K562 (cell line): ENCODE results near the gene FASN. TPM values are rescaled to one million over a fixed set of nuclear protein-coding genes. Genes with fewer than 3 reads are reported as not detected.
A peak's percentile ranks its signal among the peaks of the same experiment; 100 is the strongest.

ENCODE experiments used
- ATAC-seq: fragments of 200-7000 bp; cut with Tn5 transposase; 3 replicates; pipeline ENCODE4 v1.9.1; 2020; ENCODE audit warnings: moderate library complexity
- BruUV-seq: library from RNA; stranded (reverse); fragments of 400-500 nt; replicated peaks from 2 replicates; lab custom pipeline; 2021; lab: Mats Ljungman, UMichigan
- CTCF ChIA-PET: fragments of 300-600 bp; formaldehyde crosslinking; extraction: SDS; loops from one replicate; lab custom pipeline; 2021; ENCODE audit warnings: low intra/inter-chr PET ratio; lab: Yijun Ruan, JAX
- POLR2A ChIA-PET: fragments of 300-600, 350-650 bp; sonication (Branson Sonifier 250); formaldehyde crosslinking; extraction: SDS; loops from one replicate; lab custom pipeline; 2021; ENCODE audit warnings: antibody characterized with exemption, inconsistent platforms; lab: Yijun Ruan, JAX
- DNase-seq, 4 experiments: peaks; one replicate each; pipeline versions ENCODE4 v3.0.0 to v3.0.0-alpha.2; 2011 to 2018; ENCODE audit warnings: low spot score in 3 of 4, mixed read lengths in 3 of 4; ENCODE audit errors: extremely low read depth in 1 of 4
- FAIRE-seq: peaks from 2 replicates; lab custom pipeline; 2011; peaks lifted over from hg19 to GRCh38; lab: Jason Lieb, UNC
- H2AFZ ChIP-seq: 2 replicates; pipeline ENCODE4 v1.6.0; 2011; ENCODE audit warnings: low read depth, low read length, control low read depth, inconsistent platforms
- H3K27ac ChIP-seq: fragments of 200-600 bp; 3 replicates; pipeline ENCODE4 v1.8.0; 2011; ENCODE audit warnings: low read depth, mild to moderate bottlenecking, control low read depth, inconsistent platforms, low read length, moderate library complexity, mixed read lengths; ENCODE audit errors: extremely low read depth
- H3K27me3 ChIP-seq, 2 experiments: fragments of 300-600 bp in 1 of 2; 2 replicates in 1 of 2; 3 replicates in 1 of 2; pipeline versions ENCODE4 v1.6.0 to v1.8.0; 2011; ENCODE audit warnings: inconsistent platforms in 2 of 2, low read length in 2 of 2, mild to moderate bottlenecking in 1 of 2, mixed read lengths in 1 of 2, moderate library complexity in 1 of 2; ENCODE audit not compliant: control insufficient read depth in 2 of 2, insufficient read depth in 2 of 2
- H3K36me3 ChIP-seq: fragments of 300-600 bp; 3 replicates; pipeline ENCODE4 v1.8.0; 2011; ENCODE audit warnings: mild to moderate bottlenecking, low read length, inconsistent platforms; ENCODE audit not compliant: control insufficient read depth, insufficient read depth
- H3K4me1 ChIP-seq, 2 experiments: fragments of 200-600 bp in 1 of 2; replicated peaks in 1 of 2; 2 replicates in 1 of 2; 3 replicates in 1 of 2; pipeline versions ENCODE4 v1.5.1 to v1.8.0; 2011; ENCODE audit warnings: inconsistent platforms in 2 of 2, low read length in 2 of 2, mild to moderate bottlenecking in 1 of 2, mixed read lengths in 1 of 2, moderate library complexity in 1 of 2; ENCODE audit not compliant: control insufficient read depth in 2 of 2, insufficient read depth in 2 of 2
- H3K4me2 ChIP-seq: 2 replicates; pipeline ENCODE4 v1.6.1; 2011; ENCODE audit warnings: low read length, control low read depth, inconsistent platforms, mixed read lengths; ENCODE audit not compliant: insufficient read depth
- H3K4me3 ChIP-seq: fragments of 200-600 bp; sonication (generic), shearing (Covaris generic); 2 replicates; pipeline ENCODE4 v1.5.1; 2016; ENCODE audit warnings: control low read depth, inconsistent platforms
- H3K79me2 ChIP-seq: fragments of 200-600 bp; 3 replicates; pipeline ENCODE4 v1.8.0; 2011; ENCODE audit warnings: low read length, inconsistent platforms; ENCODE audit not compliant: control insufficient read depth, insufficient read depth
- H3K9ac ChIP-seq, 2 experiments: 2 replicates each; pipeline versions ENCODE4 v1.6.0 to v1.6.1; 2011; ENCODE audit warnings: low read depth in 2 of 2, low read length in 2 of 2, control low read depth in 1 of 2, inconsistent platforms in 1 of 2, mild to moderate bottlenecking in 1 of 2, mixed read lengths in 1 of 2; ENCODE audit not compliant: insufficient read depth in 1 of 2
- H3K9me1 ChIP-seq: one replicate; pipeline ENCODE4 v1.6.0; 2011; ENCODE audit warnings: inconsistent platforms, mild to moderate bottlenecking, low read length, moderate library complexity; ENCODE audit not compliant: control insufficient read depth, insufficient read depth
- H3K9me3 ChIP-seq: replicated peaks from 2 replicates; pipeline ENCODE4 v1.5.1; 2011; ENCODE audit warnings: low read depth, low read length, inconsistent platforms; ENCODE audit not compliant: control insufficient read depth, insufficient read depth
- H4K20me1 ChIP-seq: replicated peaks from 2 replicates; pipeline ENCODE4 v1.6.1; 2011; ENCODE audit warnings: low read length, inconsistent platforms, mixed read lengths; ENCODE audit not compliant: control insufficient read depth, insufficient read depth
- KDM5B ChIP-seq: fragments of 200-600 bp; sonication (generic); IDR thresholded peaks from 2 replicates; pipeline ENCODE4 v1.6.1; 2012; ENCODE audit warnings: low read depth, mild to moderate bottlenecking, moderate library complexity, low read length, control low read depth, inconsistent platforms; ENCODE audit not compliant: insufficient replicate concordance
- POLR2G ChIP-seq: fragments of 200-400 bp; formaldehyde crosslinking; IDR thresholded peaks from 2 replicates; pipeline ENCODE4 v1.6.1; 2017; ENCODE audit warnings: low read depth, mild to moderate bottlenecking, antibody characterized with exemption, low read length, moderate library complexity
- SRF ChIP-seq, 2 experiments: fragments of 250-450, 450-650 bp in 1 of 2; sonication (Bioruptor Pico) in 1 of 2; sonication (generic) in 1 of 2; formaldehyde crosslinking; IDR thresholded peaks; 2 replicates each; pipeline versions ENCODE4 v1.5.0 to v1.5.1; 2020 to 2022; ENCODE audit warnings: mild to moderate bottlenecking in 1 of 2, missing genetic modification reagents in 1 of 2
- WGBS: fragments of 100-300 bp; shearing (Covaris generic); methylation state at CpG from one replicate; pipeline ENCODE4 v1.1.6; 2016; ENCODE audit warnings: low coverage, mixed read lengths; ENCODE audit not compliant: insufficient coverage; ENCODE audit errors: missing lambda C conversion rate; 5-methylcytosine and 5-hydroxymethylcytosine counted together
- in situ Hi-C: fragments of 300-500 bp; cut with MboI; formaldehyde crosslinking; loops from 4 replicates; pipeline ENCODE4 v1.15.0; 2018; ENCODE audit warnings: inconsistent platforms, mixed read lengths
- intact Hi-C: fragments of 100-400 bp; cut with micrococcal nuclease; formaldehyde crosslinking; loops from 2 replicates; pipeline ENCODE4 v1.14.2; 2022
- polyA plus RNA-seq, 8 experiments: library from polyadenylated mRNA; depleted of rRNA in 4 of 8; stranded (reverse) in 5 of 8; unstranded in 3 of 8; fragments of >200 nt; fragmentation: Nextera tagmentation in 2 of 8; fragmentation: Illumina TruSeq in 1 of 8; extraction: Ambion mirVana in 2 of 8; extraction: Trizol in 1 of 8; gene quantifications; 2 replicates each; pipeline versions ENCODE4 v1.2.1 to v1.2.3, GENCODE V29; 2011 to 2014; ENCODE audit warnings: inconsistent platforms in 1 of 8, missing spikeins in 1 of 8
- total RNA-seq, 7 experiments: library from RNA; depleted of rRNA in 6 of 7; stranded (reverse); fragments of >200 nt in 6 of 7; fragmentation: Illumina TruSeq in 2 of 7; extraction: Trizol in 2 of 7; gene quantifications; 2 replicates each; pipeline versions ENCODE4 v1.2.1 to v1.2.3, GENCODE V29; 2011 to 2021; ENCODE audit warnings: low replicate concordance in 1 of 7

FASN gene
- total and polyA plus RNA-seq, 9 of the 15 experiments (the other 6 are each of a cell fraction or from before 2014, with no cell fraction given) = 0.15 to 663 (median 49.9) TPM

DNA sequence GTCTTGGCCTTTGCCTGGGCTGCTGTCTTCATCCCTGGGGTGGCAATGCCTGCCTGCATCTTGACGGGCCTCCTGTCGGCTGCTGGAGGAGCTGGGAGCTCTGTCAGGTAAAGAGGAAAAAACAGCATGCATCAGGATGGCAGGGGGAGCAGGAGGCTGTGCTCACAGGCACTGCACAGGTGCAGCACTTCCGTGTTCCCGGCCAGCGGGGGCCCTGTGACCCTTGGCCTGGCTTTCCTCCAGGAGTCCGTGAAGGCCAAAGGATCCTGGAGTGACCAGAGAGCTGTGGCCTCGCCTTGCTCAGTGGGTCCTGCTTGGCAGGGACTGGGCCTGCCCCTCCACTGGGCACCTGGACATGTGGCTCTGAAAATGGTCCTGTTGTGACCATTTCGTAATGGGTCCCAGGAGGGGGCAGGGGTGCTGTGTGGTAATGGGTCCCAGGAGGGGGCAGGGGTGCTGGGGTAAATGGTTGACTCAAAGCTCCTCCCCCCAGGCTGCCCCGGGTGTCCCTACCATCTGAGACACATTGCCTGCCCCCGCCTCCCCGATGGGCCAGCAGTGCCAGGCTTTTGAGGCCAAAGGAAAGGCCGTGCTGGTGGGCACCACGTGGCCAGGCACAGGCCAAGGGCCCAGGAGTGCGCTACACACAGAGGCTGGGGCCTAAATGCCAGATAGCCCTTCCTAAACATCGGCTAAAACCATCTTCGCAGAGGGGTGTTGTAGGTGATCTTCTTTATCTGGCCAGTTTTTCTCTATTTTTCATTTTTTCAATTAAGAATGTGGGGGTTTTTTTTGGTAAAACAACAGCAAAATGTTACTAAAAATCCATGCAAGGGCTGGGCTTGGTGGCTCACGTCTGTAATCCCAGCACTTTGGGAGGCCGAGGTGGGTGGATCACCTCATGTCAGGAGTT lies 4.0 kb upstream of the FASN start:
- in situ Hi-C loops (no loop called here), intact Hi-C loops (no loop called here)
- H3K27me3 ChIP-seq = no peaks in the 10 kb centered on the region
- 71% methylated on average over 15 of the region's 18 CpGs for WGBS
- no peak overlapping the region for H3K4me3 ChIP-seq
- DNase-seq = no peak
- ATAC-seq = no peak
- H3K4me1 ChIP-seq = peaks cover 33 to 96% of the 10 kb centered on the region in 2 experiments
- peak overlapping the region in 1 of 2 experiments; percentile 77; a peak in 2 of 4 replicates for H3K9ac ChIP-seq
- no peak overlapping the region for H2AFZ ChIP-seq
- peak overlapping the region; percentile 21; the same call in 1 of the 3 replicates for H3K27ac ChIP-seq
- no peaks in the 10 kb centered on the region for H3K9me3 ChIP-seq
- no peak overlapping the region for H3K4me2 ChIP-seq
- H3K36me3 ChIP-seq = peaks cover 9% of the 10 kb centered on the region; the same call in 2 of the 3 replicates
- 0 out of 2 replicates have a peak, but pooled peaks cover 4% of the 10 kb centered on the region for H4K20me1 ChIP-seq
- POLR2A ChIA-PET = interaction anchor here (0.5 to 1.6 kb wide), 6 partner anchors 9 to 54 kb away, joined by 3 to 5 read pairs (median 5); no protein-coding TSS in a partner anchor
- H3K79me2 ChIP-seq = peaks cover 28% of the 10 kb centered on the region
- BruUV-seq = no TSS peak
- TF ChIP-seq SRF (CRISPR knock-in tag; IDR thresholded peaks at IDR 0.05) = no peak
- TF ChIP-seq POLR2G = peak; percentile 12; the same call in 1 of the 2 replicates
- peak; percentile 18 for TF ChIP-seq KDM5B
- TF ChIP-seq, all 486 proteins: peak for 2
- H3K9me1 ChIP-seq = no peaks in the 10 kb centered on the region
- CTCF ChIA-PET = no interaction called here
- FAIRE-seq = peak; percentile 11
